K562 (cell line): ENCODE measurements around the gene DHRS4L2.
"Not testable (repeated sequence)": the region's sequence is repeated elsewhere in the genome, so short reads cannot be mapped to it uniquely, and the experiment has no call there.

Source experiments
- CBFB ChIP-seq: sonication (generic); formaldehyde crosslinking; IDR thresholded peaks from 2 replicates; pipeline ENCODE4 v1.4.0; 2020; ENCODE audit warnings: mild to moderate bottlenecking, missing genetic modification reagents
- FOS ChIP-seq: IDR thresholded peaks from 3 replicates; pipeline ENCODE4 v1.6.1; 2011; ENCODE audit not compliant: insufficient read length; ENCODE audit errors: extremely low read depth
- JUN ChIP-seq, 2 experiments: sonication (generic) in 1 of 2; formaldehyde crosslinking in 1 of 2; IDR thresholded peaks; 2 replicates each; pipeline versions ENCODE4 v1.6.1 to v1.8.0; 2012 to 2022; ENCODE audit warnings: borderline replicate concordance in 2 of 2, mild to moderate bottlenecking in 2 of 2, improper control_type of control experiment in 1 of 2, low read depth in 1 of 2, low read length in 1 of 2, missing genetic modification reagents in 1 of 2
- MAFK ChIP-seq: IDR thresholded peaks from 2 replicates; pipeline ENCODE4 v1.6.1; 2011; ENCODE audit warnings: low read length, improper control_type of control experiment
- RFX7 ChIP-seq: fragments of 250-450 bp; sonication (Bioruptor Pico); IDR thresholded peaks from 2 replicates; pipeline ENCODE4 v1.5.1; 2021; ENCODE audit warnings: mild to moderate bottlenecking
- TF ChIP-seq, protein P1 (sequence below), 3 experiments: IDR thresholded peaks in 2 of 3; conservative IDR thresholded peaks in 1 of 3; 2 replicates each; pipeline ENCODE4 v1.5.1; 2011 to 2012; ENCODE audit warnings: low read length in 3 of 3, mild to moderate bottlenecking in 3 of 3, control low read depth in 2 of 3, improper control_type of control experiment in 1 of 3, inconsistent platforms in 1 of 3, low read depth in 1 of 3, mixed read lengths in 1 of 3, moderate library complexity in 1 of 3; ENCODE audit not compliant: insufficient read depth in 2 of 3
- TF ChIP-seq, protein P2 (sequence below), 2 experiments: fragments of 450-650 bp in 1 of 2; sonication (generic) in 1 of 2; formaldehyde crosslinking; conservative IDR thresholded peaks; 2 replicates each; pipeline versions ENCODE4 v1.4.0 to v1.8.1; 2020 to 2022; ENCODE audit warnings: mild to moderate bottlenecking in 1 of 2, missing genetic modification reagents in 1 of 2
- TF ChIP-seq, protein P3 (sequence below): fragments of 150-350 bp; conservative IDR thresholded peaks from 2 replicates; pipeline ENCODE4 v1.6.1; 2014; ENCODE audit warnings: low read length

DNA sequence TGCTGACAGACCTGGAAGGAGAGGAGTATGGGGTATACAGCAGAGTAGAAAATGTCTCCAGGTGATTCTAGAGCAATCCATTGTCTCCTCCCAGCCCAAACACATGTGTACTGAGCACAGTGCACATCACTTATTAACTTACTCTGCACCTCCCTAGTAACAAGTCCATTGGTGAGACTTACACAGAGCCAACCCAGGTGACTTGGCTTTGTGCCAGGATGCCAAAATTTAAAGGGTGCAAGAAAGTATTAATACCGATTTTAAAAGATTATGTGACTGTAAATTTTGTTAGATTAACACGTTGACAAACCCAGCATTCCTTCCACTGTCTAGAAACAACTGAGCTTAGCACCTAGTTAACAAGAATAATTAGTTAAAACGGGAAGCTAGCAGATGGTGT lies 4.3 kb downstream of the DHRS4L2 start:
- not testable (repeated sequence) for TF ChIP-seq RFX7; FOS; MAFK; CBFB (CRISPR knock-in tag); JUN (IDR thresholded peaks at IDR 0.05; ENCODE audit: borderline replicate concordance, low read depth, low read length); JUN (CRISPR knock-in tag; IDR thresholded peaks at IDR 0.05; ENCODE audit: borderline replicate concordance)
- TF ChIP-seq, protein P1, sequence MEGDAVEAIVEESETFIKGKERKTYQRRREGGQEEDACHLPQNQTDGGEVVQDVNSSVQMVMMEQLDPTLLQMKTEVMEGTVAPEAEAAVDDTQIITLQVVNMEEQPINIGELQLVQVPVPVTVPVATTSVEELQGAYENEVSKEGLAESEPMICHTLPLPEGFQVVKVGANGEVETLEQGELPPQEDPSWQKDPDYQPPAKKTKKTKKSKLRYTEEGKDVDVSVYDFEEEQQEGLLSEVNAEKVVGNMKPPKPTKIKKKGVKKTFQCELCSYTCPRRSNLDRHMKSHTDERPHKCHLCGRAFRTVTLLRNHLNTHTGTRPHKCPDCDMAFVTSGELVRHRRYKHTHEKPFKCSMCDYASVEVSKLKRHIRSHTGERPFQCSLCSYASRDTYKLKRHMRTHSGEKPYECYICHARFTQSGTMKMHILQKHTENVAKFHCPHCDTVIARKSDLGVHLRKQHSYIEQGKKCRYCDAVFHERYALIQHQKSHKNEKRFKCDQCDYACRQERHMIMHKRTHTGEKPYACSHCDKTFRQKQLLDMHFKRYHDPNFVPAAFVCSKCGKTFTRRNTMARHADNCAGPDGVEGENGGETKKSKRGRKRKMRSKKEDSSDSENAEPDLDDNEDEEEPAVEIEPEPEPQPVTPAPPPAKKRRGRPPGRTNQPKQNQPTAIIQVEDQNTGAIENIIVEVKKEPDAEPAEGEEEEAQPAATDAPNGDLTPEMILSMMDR (IDR thresholded peaks at IDR 0.05 in 2 of 3, conservative IDR thresholded peaks at IDR 0.05 in 1 of 3; ENCODE audit: insufficient read depth in 2 of 3, low read depth in 1 of 3, low read length in 3 of 3): not testable (repeated sequence)
- TF ChIP-seq, protein P2, sequence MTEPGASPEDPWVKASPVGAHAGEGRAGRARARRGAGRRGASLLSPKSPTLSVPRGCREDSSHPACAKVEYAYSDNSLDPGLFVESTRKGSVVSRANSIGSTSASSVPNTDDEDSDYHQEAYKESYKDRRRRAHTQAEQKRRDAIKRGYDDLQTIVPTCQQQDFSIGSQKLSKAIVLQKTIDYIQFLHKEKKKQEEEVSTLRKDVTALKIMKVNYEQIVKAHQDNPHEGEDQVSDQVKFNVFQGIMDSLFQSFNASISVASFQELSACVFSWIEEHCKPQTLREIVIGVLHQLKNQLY (CRISPR knock-in tag; conservative IDR thresholded peaks at IDR 0.05): not testable (repeated sequence)
- TF ChIP-seq, protein P3, sequence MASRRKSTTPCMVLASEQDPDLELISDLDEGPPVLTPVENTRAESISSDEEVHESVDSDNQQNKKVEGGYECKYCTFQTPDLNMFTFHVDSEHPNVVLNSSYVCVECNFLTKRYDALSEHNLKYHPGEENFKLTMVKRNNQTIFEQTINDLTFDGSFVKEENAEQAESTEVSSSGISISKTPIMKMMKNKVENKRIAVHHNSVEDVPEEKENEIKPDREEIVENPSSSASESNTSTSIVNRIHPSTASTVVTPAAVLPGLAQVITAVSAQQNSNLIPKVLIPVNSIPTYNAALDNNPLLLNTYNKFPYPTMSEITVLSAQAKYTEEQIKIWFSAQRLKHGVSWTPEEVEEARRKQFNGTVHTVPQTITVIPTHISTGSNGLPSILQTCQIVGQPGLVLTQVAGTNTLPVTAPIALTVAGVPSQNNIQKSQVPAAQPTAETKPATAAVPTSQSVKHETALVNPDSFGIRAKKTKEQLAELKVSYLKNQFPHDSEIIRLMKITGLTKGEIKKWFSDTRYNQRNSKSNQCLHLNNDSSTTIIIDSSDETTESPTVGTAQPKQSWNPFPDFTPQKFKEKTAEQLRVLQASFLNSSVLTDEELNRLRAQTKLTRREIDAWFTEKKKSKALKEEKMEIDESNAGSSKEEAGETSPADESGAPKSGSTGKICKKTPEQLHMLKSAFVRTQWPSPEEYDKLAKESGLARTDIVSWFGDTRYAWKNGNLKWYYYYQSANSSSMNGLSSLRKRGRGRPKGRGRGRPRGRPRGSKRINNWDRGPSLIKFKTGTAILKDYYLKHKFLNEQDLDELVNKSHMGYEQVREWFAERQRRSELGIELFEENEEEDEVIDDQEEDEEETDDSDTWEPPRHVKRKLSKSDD: not testable (repeated sequence)
